ENCODE results near the gene COL4A6.

The COL4A6 gene

DNA sequence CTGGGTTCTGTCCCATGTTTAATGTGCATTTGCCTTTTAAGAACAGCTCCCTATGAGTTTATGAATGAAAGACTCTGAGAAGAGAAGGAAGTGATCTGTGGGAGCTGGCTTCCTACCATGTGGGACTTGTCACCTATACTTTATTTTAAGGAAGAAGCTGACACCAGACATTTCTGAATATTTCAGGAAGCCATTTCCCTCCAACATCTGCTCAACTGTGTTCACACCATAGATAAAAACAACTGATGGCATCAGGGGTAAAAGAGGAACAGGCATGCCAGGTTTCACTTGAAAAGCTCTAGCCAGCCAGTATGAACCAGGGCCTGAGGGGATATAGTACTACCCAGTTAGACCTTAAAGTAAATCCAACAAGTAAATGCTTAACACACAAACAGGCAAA lies 116.0 kb downstream of the COL4A6 start:
- no peak for DNase-seq

DNA sequence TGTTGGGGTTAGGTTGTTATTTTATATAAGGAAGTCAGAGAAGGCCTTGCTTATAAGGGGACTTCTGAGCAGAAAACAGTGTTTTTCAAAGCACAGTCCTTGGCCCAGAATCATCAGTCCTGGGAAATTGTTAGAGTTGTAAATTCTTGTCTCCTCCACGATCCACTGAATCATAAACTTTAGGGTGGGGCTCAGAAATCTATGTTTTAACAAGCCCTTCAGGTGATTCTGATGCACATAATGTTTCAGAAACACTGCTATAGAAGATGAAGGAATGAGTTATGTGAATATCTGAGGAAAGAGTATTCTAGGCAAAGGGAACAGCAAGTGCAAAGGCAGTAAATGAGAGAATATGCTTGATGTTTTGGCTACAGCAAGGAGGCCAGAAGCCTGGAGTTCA lies 121.8 kb downstream of the COL4A6 start:
- no peak for DNase-seq

DNA sequence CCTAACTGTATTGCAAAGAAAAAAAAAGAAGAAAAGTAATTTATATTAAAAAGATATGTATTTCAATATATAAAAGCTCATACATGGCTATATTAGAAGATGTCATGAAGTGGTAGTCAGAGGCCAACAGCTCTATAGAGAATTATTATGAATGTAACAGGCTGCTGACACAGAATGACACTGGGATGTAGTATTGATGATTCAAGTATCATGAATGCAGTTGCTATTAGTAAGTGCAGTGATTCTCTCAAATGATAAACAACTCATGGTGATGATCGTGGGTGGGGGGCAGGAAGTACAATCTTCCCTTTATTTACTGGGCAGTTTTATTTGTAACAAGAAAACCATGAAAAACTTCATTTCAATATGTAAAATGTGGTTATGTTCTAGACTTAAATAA lies 124.6 kb downstream of the COL4A6 start:
- no peak for DNase-seq

DNA sequence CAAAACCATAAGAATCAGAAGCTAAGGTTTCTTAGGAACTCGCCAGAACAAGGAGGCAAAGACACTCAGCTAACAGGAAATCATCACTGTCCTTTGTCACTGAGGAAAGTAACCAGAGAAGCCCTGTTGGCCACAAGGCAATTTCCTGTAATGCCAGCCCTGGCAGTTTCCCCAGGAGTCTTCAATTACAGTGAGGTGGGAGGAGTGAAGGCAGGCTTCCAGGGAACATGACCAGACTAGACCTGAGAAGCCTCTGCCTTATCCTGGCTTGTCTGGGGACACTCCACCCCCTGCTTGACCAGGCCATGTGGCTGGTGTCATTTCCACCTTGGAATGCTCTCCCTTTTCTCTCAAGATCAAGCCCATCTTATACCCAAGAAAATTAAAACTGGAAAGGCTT lies 125.3 kb downstream of the COL4A6 start:
- no peak for DNase-seq

DNA sequence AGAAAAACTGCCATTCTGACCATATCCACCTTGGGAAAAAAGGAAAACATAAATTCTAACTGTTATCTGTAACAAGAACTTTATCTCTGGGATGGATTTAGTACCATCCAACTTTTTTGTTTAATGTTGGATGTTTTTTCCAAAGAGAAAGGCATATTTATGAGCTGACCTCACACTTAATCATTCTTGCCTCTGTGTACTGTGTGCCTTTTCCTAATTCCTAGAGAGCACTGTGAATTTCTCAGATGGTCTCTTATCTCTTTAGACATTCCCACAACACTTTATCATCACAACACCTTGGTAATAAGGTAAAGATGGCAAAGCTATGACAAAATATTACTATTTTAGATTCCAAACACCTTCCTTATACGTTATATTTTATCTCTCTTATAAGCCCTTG lies 126.2 kb downstream of the COL4A6 start:
- DNase-seq = no peak

DNA sequence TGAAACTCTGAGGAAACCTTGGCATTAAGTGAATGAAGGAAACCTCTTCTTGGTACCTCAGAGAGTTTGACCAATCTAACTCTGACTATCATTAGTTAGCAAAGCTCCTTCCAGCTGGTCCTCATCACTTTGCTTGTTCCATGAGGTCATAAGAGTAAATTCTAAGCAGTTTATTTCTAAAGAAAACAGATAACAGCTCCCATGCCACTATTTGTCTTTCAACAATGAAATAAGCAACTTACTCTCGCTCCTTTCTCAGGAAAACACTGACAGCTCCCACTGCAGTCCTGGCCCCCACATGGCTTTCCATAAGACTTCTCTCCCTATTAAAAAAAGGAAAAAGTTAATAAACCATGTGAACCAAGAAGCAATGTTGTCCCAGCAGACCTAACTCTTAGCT lies 127.7 kb downstream of the COL4A6 start:
- no peak for DNase-seq

DNA sequence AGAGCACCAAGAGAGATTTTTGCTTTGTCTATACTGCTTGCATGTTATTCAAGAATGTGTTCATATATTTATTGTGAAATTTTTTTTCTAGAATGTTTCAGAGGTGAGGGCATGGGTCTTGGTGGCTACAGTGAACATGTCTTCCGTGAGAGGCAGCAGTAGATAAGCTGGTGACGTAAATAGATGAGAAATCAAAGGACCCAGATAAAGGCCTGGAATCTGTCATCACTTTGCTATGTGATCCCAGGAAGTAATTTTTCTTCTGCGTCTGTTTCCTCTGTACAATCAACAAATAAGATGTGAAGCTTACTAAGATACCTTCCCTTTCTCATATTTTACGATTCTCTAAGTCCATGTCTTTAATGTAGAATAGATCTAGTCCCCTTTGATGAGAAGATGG lies 129.1 kb downstream of the COL4A6 start:
- DNase-seq = no peak

DNA sequence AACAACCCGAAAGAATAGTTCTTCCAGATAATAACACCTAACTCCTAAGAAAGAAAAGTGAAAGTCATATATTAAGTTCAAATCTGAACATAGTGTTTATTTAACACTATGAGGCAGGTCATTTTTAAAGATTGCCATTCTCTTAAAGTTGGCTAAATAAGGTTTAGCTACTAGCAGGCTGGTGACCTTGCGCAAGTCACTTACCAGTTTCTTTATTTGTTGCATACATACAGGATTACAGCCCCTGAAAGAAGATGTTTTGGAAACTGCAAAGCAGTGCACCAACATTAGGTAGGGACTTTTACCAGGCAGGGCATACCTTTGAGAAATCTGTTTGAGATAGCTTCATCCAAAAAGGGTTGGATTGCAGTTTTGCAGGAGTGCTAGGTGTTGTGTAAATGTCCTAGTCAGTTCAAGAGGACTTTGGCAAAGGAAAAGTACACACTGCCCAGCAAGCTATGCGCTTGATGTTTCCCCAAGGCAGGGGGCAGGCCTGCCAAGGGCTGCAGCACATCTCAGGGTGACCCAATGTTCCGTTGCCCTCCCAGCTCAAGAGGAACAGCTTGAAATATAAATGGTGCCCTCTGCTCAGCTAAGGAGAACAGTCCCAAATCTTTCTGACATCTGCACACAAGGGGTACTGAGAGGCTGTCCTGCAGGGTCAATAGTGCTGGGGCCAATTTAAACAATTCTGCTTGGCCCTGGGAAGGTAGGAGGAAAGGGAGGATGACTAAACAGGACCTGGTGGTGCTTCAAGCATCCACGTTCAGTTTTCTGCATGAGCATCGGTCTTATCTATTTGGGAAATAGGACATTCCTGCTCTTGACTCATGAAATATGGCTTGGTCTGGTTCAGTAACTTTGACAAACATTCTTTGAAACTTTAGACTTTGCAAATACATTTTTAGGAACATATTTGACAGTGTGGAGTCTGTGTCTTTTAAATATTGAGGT lies 130.8 kb downstream of the COL4A6 start:
- no peak for DNase-seq

DNA sequence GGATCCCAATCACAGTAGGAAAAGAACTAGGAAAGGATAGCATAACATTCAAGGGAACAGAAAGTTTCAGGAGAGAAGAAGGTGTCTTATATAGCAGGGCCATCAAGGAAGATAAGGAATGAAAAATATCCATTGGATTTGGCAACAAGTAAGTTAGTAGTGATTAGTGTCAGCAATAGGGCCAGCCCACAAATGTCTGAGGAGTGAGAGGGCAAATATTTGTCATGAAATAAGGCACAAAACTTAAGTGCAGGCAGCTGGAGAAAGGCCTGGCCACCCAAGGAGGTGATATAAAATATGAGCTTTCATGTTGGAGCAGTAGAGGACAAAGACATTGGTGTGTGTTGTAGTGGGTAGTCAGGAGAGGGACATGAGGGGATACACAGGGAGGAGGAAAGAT lies 132.1 kb downstream of the COL4A6 start:
- DNase-seq = no peak

DNA sequence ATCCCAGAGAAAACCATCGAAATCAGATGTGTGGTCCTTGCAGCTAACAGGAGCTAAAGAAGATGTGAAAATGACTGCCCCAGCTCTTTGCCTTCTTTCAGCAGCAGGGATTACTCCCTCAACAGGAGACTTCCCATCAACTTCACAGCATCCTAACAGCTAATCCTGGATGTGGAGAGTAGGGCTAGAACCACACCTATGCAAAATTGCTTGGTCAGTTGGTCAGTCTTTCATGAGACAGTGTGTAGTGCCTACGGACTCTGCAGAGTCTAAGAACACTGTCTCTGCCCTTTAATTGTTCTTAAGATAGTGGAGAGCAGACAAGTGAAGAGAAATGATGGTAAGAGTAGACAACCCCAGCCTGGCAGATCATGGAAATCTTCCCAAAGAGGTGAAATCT lies 133.5 kb downstream of the COL4A6 start:
- DNase-seq = no peak

DNA sequence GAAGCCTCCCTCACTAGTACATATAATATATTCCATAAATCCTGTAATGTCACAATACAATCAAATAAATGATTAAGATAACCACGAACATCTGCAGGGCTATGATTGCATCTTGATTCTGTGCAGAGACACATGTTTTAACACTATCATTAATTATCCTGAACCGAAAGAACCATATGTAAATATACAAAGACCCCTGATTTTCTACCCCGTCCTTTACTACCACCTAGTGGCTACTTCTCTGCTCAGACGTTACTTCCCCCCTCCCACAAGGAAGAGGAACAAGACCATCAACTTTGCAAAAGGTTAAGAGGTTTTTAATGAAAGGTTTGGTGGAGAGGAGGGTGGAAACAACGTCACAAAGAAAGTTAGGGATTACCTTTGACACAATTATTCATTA lies 134.0 kb downstream of the COL4A6 start:
- DNase-seq = no peak

DNA sequence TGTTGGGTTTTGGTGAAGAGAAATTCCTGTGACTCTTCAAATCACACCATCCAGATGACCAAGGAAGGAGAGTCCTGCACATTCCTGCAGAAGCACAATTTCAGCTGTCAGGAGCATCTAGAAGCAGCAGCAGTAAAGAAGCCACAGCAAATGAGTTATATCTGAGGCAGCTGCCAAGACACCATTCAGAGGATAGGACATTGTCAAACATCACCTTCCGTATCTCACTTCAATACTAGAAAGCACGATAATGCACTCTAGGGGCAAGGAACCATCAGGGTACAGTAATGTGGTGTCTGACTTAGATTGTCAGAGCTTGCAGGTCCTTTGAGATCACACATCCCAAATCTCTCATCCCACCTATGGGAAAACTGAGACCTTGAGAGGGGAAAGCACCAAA lies 134.5 kb downstream of the COL4A6 start:
- no peak for DNase-seq

DNA sequence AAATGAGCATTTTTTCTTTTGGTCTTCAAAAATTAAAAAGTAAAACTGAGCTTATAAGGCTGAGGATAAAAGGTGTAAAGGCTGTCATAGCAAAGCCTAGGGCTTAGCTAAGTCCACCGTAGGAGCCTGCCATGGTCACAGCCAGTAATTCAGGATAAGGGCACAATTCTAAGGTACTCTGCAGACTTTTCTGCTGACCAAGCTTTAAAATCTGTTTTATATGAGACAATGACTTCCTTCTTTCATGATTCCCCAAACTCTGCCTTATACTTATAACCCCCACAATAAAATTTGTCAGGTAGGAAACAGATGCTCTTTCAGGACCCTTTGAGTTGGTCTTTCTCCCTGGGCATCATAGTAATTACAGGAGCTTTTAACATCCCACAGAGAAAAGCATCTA lies 138.5 kb downstream of the COL4A6 start:
- no peak for DNase-seq

DNA sequence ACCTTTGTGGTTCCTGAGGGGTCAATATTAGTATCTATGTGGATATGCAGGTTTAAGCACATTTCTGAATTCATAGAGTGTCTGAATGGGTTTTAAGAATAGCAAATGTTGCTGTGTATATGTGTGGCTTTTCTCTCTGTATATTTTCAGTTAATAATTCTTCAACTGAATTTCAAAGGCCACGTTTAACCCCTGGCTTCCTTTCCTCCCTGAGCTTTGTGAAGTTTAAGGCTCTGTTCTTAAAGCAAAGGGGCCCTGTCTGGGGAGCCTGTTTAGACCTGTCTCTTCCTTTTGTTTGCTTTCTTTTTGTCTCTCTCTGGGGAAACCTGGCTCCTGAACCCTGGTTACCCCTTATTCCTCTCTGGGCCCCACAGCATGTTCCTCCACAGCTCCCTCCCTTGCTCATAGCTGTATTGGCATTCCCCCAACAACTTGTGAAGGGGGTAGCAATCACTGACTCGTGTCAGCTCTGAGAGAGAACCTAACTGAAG lies 139.1 kb downstream of the COL4A6 start:
- no peak for DNase-seq

DNA sequence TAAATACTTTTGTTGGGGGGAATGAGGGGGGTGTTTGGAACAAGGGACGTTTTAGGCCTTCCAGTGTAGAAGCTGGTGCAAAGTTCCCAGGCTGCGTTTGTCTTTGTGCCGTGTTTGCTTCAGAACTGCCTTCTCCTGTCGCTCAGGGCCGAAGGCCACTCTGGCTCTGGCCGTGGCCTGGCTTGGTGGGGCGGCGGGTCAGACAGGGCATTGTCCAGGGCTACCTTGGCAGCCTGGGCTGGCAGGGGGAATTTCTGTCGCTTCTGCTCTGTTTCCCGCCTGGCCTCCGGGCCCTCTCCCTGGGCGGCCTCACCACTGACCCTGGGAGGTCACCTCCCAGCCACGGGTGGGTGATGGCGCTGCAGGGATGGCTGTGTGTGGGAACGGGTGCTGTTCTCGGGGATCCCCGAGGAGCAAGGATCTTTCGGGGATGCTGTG lies 140.0 kb downstream of the COL4A6 start:
- no peak for DNase-seq

DNA sequence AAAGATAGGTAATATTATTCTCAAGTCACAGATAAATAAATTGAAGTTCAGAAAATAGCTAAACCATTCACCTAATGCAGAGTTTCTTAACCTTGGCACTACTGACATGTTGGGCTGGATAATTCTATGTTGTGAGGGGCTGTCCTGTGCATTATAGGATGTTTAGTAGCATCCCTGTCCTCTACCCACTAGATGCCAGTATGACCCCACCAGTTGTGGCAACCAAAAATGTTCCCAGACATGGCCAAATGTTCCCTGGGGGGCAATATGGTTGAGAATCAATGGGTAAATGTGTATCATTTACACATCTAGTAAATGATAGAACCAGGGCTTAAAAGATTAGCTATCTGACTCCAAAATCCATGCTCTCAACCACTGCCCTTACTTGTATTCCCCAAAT lies 140.9 kb downstream of the COL4A6 start:
- DNase-seq = no peak

DNA sequence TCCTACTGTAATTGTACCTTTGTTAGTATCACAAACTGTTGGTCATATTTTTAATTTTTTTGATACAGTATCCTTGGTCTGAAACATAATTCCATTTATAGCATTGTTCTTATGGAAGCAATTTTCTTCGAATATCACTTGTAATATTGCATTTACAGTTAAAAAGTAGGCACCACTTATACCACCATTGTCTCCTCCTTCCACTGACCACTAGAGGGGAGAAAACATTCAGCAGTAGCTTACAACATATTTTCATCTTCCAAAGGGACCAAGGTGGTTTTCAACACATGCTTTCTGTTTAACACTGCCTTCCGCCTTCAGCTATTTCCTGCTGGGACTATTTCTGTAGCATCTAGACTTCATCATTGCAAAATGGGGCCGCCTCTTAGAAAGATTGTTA lies 146.2 kb downstream of the COL4A6 start:
- no peak for DNase-seq

DNA sequence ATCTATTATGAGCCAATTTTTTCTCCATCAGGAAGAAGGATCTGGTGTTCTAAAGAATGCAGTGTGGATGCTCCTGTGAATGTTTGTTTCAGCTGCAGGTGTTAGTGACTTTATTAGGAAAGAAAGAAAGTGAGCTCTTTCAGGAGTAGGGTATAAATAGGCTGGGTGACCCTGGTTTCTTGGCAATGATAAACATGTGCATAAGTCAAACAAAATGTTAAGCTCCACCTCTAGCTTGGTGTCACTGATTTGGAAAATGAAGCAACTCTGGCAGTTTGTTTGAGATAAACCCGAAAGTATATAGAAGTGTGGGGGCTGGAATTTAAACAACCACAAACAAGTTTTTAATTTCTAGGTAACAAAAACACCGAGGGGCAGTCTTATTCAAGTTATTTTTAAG lies 152.3 kb downstream of the COL4A6 start:
- no peak for DNase-seq

DNA sequence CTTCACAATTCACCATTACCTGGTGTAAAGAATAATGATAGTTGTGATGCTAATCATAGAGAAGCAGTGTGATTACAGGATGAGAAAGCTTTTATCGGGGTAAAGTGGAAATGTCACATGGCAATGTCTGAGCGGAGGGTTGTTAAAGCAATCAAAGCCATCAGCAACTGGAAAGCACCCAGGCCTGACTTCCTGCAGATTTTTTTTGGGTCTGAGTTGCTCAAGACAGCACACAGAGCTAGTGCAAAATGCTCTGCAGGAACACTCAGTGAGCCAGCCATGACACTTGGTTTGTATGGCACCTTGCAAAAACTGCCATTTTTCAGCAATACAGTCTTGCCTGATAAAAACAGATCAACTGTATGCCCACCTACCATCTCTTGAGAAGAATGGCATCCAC lies 152.9 kb downstream of the COL4A6 start:
- DNase-seq = no peak

DNA sequence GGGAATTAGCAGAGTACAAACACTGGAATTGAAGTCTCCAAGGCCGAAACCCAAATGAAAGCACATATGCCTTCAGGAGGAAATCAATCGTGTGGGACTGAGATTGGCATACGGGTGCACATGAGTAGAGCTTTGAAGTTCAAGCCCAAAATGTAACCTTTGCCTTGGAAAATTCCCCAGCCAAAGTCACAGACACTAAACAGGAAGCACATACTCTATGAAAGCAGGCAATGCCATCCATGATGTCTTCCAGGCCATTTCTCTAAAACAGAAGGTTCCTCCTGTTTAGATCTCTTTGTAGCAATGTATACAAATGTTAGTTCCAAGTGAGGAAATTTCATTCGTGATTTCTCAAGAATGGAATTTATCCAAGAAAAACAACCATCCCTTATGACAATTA lies 162.5 kb downstream of the COL4A6 start:
- no peak for DNase-seq

DNA sequence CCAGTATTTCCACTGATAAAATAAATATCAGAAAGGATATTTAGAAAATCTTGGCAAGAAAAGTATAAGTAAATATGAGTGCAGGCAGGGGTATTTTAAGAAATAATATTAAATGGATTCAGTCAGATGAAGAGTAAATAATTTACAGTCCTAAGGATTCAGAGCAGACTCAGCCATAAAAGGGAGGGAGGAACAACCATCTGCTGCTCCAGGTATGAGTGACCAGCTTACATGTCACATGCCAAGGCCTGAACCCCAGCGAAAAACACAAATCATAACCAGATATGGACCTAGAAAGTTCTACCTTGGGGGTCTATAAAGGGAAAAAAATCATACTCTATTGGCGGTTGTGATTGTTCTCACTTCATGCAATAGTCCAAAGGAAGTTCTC lies 166.8 kb downstream of the COL4A6 start:
- DNase-seq = no peak

DNA sequence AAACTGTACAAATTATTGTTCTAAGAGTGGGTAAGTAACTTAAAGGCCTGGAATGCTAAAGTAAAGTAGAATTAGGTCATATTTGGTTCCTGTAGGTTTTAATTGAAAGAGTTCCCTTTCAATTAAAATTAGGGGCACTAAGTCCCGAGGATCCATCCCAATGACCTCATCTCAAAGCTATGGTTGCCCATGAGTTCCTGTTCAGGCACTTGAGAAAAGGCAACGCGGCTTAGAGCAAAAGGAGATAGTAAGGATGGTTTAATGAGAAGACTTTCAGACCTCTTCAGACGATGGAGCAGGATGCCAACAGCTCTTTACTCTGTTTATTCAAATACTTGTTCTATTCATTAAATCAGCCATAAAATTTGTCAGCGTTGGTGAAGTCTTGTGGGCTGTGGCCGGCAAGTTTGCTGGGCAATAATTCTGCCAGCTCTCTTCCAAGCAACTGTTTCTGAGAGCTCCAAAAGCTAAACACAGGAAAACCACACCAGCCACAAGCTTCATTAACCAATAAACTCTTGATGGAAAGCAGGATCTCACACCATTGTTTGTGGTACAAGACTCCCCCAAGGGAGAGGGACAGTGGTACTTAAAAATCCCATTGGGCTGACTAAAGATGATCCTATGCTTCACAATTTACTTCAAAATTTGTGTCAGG lies 167.4 kb downstream of the COL4A6 start:
- DNase-seq = no peak

DNA sequence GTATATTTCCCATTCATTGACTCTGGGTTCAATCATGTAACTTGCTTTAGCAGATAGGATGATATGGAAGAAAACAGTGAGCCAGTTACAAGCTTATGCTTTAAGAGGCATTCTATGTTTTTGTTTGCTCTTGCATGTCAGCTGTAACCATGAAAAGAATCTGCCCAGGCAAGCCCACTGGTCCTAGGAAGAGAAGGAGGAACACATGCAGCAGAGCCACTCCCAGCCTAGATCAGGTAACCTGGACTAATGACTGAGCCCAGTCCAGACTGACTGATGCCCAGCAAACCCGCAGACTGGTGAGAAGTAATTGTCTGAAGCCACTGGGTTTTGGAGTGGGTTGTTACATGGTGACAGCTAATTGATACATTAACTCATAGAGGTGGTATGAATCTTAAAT lies 167.9 kb downstream of the COL4A6 start:
- DNase-seq = no peak

DNA sequence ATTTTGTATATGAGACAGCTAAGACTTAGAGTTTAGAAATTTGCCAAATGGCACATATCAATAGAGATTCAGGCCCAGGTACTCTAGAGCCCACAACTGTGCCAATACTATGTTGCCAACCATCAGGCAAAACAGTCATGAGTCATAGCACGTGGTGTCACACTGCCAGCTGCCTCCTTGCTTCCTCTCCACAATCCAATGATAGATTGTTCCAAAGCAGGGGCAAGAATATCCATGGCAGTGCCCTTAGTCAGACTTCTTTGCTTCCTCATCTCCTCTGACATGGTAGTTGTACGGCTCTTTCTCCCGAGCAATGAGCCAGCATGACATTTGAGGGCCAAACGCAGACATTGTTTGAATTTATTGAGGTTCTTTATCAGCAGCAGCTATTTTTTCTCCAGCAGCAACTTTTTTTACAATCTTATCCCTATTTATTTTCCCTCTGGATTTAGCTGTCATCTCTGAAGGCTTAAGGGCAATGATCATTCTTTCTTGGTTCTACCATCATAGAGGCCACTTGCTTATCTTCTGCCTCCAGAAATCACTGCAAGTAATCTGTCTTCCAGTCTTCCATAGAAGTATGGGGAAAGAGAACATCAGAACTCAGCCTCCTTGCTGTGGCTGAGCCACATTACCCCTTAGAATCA lies 169.7 kb downstream of the COL4A6 start:
- DNase-seq = no peak

Measured in activated effector memory CD4-positive, alpha-beta T cell treated with Interleukin-2 at 50 U/mL for 16 hours (primary cell).